Heart right ventricle (tissue), 16 donors: ENCODE measurements around the gene TATDN2. TPM values are rescaled to one million over a fixed set of nuclear protein-coding genes. Genes with fewer than 3 reads are reported as not detected.
A peak's percentile ranks its signal among the peaks of the same experiment; 100 is the strongest.

Experiments
- ATAC-seq, 8 donors: fragments of 200-7000 bp; cut with Tn5 transposase; one replicate each; pipeline ENCODE4 v1.9.1; 2020; ENCODE audit warnings: mild to moderate bottlenecking in 8 of 8, moderate library complexity in 8 of 8, moderate number of reproducible peaks in 1 of 8
- DNase-seq, 2 donors: peaks; one replicate each; pipeline ENCODE4 v3.0.0-alpha.2; 2020
- H3K27ac ChIP-seq, 10 donors: fragments of 200-600 bp; sonication (generic) in 2 of 10; one replicate each; pipeline versions ENCODE4 v1.5.0 to v1.8.0; 2020 to 2022; ENCODE audit warnings: mild to moderate bottlenecking in 3 of 10
- H3K27me3 ChIP-seq, 7 donors: fragments of 200-600 bp; one replicate each; pipeline ENCODE4 v1.8.0; 2021 to 2022; ENCODE audit warnings: mild to moderate bottlenecking in 2 of 7
- H3K36me3 ChIP-seq, 9 donors: fragments of 200-600 bp; sonication (generic) in 1 of 9; one replicate each; pipeline versions ENCODE4 v1.5.0 to v1.8.0; 2020 to 2022; ENCODE audit warnings: mild to moderate bottlenecking in 2 of 9
- H3K4me1 ChIP-seq, 9 donors: fragments of 200-600 bp; sonication (generic) in 1 of 9; one replicate each; pipeline versions ENCODE4 v1.5.0 to v1.8.0; 2020 to 2022; ENCODE audit warnings: mild to moderate bottlenecking in 4 of 9
- H3K4me3 ChIP-seq, 10 donors: fragments of 200-600 bp; sonication (generic) in 2 of 10; one replicate each; pipeline versions ENCODE4 v1.5.0 to v1.8.0; 2020 to 2022; ENCODE audit warnings: mild to moderate bottlenecking in 7 of 10, moderate library complexity in 2 of 10
- H3K9me3 ChIP-seq, 11 donors: fragments of 200-600 bp in 10 of 11; sonication (generic) in 2 of 11; one replicate each; pipeline versions ENCODE4 v1.5.0 to v1.8.0; 2013 to 2022; ENCODE audit warnings: mild to moderate bottlenecking in 2 of 11, control low read depth in 1 of 11, moderate library complexity in 1 of 11
- WGBS, 2 donors: extraction: QIAGEN DNeasy Blood & Tissue Kit; methylation state at CpG; one replicate each; pipeline ENCODE4 v1.1.7; 2013; ENCODE audit warnings: inconsistent platforms in 1 of 2; 5-methylcytosine and 5-hydroxymethylcytosine counted together
- intact Hi-C, 10 donors: fragments of 100-400 bp; cut with DNase I; formaldehyde crosslinking; loops; one replicate each; pipeline versions ENCODE4 v1.11.1 to v1.14.2; 2022
- polyA plus RNA-seq, 2 donors: library from polyadenylated mRNA; stranded (reverse); fragments of 200-250 nt; gene quantifications; one replicate each; pipeline ENCODE4 v1.2.3, GENCODE V29; 2013
- total RNA-seq, 10 donors: library from RNA; stranded (reverse); fragmentation: NEBNext Ultra II Directional in 3 of 10; extraction: Animal tissue kit (Norgen Biotek cat#: 25700) in 3 of 10; gene quantifications; one replicate each; pipeline versions ENCODE4 v1.2.1 to v1.2.4, GENCODE V29; 2021 to 2023
- TF ChIP-seq, protein P1 (sequence below), 9 donors: fragments of 200-600 bp; sonication (generic) in 2 of 9; IDR thresholded peaks; one replicate each; pipeline versions ENCODE4 v1.5.0 to v1.8.0; 2021 to 2022; ENCODE audit warnings: antibody characterized with exemption in 9 of 9, mild to moderate bottlenecking in 5 of 9, moderate library complexity in 1 of 9
- donor health status: Arrhythmogenic right ventricular cardiomyopathy.
- donor health status: ischemic (EF 13 %, LVEDD 7.1; RV severe dilation, severe dysfunction).
- donor health status: healthy with polysubstance abuse.
- donor health status: DM: no; HTN: yes; CAD: no.
- donor health status: DM: no; HTN: no; CAD: no.
- donor health status: ischemic (EF 25% LVEDD 6.9; RV normal size, moderate dysfunction).
- donor health status: ischemic (EF 25% LVEDD 5.7; RV mildly dilated, moderate dysfunction).
- donor health status: healthy.
- donor health status: DM: yes; HTN: yes; CAD: no.
- donor health status: Ischemic cardiomyopathy.
- donor health status: ischemic (EF 35%, LVEDD 5.7; RV mildly dilated, moderate dysfunction).
- donor health status: nonischemic (EF 11% LVEDD 7.7; RV severe dilation, severe dysfunction).
- donor health status: DM: yes; HTN: yes; CAD: no.
- donor health status: PGD.
- donor health status: ischemic (EF 29% LVEDD 5.4; RV normal size, mild dysfunction).
- donor health status: nonischemic (EF 23%, LVEDD 6.1; RV moderate dilation, normal function).

TATDN2 gene
- total and polyA plus RNA-seq, 12 donors = 9.6 to 19.6 (median 17.5) TPM

DNA sequence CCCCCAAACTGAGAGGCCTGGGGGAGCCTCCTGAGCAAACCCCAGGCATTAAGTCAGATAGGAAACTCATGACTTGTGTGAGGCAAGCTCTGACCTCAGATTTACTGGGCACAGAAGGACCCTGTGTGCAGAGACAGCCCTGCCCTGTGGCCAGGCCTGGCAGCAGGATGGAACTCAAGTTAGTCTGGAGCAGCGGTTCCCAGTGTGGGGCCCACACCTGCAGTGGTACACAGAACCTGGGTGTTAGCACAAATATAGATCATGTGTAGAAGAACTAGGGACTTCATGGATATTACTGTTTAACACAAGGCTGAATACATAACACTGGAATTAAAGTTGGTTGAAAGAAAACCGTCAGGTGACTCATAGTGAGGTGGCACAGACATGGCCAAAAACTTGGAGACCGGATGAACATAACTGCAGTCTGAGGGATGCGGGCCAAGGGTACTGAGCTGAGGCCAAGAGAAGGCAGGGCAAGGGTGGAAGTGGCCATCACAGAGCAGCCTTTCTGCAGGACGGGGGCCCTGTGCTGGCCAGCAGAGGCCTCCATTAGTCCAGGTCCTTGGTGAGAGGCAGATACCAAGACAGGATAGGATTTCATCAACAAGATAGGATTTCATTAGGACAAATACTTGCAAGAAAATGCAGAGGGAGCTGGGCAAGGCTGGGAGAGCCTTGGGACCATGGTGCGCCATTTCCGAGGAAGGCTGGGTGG lies 42.7 kb upstream of the TATDN2 start:
- no peak overlapping the region for H3K4me3 ChIP-seq
- intact Hi-C loops = no loop called here
- H3K4me1 ChIP-seq = peaks cover 0 to 21% (median 0%) of the 10 kb centered on the region in 9 donors
- peak in 4 of 8 donors; percentile 30 to 64 (median 50) for ATAC-seq
- TF ChIP-seq, protein P1, sequence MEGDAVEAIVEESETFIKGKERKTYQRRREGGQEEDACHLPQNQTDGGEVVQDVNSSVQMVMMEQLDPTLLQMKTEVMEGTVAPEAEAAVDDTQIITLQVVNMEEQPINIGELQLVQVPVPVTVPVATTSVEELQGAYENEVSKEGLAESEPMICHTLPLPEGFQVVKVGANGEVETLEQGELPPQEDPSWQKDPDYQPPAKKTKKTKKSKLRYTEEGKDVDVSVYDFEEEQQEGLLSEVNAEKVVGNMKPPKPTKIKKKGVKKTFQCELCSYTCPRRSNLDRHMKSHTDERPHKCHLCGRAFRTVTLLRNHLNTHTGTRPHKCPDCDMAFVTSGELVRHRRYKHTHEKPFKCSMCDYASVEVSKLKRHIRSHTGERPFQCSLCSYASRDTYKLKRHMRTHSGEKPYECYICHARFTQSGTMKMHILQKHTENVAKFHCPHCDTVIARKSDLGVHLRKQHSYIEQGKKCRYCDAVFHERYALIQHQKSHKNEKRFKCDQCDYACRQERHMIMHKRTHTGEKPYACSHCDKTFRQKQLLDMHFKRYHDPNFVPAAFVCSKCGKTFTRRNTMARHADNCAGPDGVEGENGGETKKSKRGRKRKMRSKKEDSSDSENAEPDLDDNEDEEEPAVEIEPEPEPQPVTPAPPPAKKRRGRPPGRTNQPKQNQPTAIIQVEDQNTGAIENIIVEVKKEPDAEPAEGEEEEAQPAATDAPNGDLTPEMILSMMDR (IDR thresholded peaks at IDR 0.05) = no peak
- WGBS, 2 donors = 88 to 91% methylated on average over 7 of the region's 7 CpGs
- no peaks in the 10 kb centered on the region for H3K27me3 ChIP-seq
- H3K36me3 ChIP-seq = peaks cover 0 to 60% (median 0%) of the 10 kb centered on the region in 9 donors
- H3K9me3 ChIP-seq = no peaks in the 10 kb centered on the region
- H3K27ac ChIP-seq = peak overlapping the region in 1 of 10 donors; percentile 76
- no peak for DNase-seq

DNA sequence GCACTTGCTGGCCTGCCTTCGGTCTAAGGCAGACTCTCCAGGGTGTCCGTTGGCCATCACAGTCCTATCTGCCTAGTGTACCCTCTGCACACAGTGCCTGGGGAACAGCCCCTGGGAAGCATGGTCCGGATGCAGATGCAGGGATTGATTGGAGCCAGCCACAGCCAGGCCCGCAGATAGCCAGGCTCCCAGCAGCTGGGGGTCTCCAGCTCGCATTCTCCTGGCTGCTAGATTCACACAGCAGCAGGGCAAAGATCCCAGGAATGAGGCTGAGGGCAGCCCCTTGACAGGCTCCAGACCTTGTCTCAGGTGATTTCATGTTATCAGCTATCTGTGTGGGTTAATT lies 42.1 kb upstream of the TATDN2 start:
- peak in 1 of 8 donors; percentile 37 for ATAC-seq
- 65 to 72% methylated on average over 5 of the region's 5 CpGs for WGBS, 2 donors

DNA sequence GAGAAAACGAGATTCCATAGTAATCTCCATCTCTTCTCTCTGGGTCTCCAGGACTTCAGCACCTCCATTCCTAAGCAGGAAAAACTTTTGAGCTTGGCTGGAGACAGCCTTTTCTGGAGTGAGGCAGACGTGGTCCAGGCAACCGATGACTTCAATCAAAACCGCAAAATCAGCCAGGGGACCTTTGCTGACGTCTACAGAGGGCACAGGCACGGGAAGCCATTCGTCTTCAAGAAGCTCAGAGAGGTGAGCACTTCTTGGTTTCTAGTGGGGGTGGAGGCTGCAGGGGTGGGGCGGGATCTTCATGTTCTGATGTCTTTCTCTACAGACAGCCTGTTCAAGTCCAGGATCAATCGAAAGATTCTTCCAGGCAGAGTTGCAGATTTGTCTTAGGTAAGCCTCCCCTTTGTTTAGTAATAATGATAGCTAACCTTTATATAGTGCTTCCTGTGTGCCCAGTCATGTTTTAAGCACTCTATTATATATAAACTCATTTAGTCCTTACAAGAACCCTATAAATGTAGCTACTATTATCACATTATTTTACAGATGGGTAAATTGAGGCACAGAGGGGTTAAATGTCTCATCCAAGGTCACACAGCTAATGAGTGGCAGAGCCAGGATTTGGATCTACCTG lies 35.0 kb upstream of the TATDN2 start:
- 83 to 84% methylated on average over 9 of the region's 9 CpGs for WGBS, 2 donors
- Histone ChIP-seq H3K36me3 (peaks cover 0 to 69% (median 0%) of the 10 kb centered on the region in 9 donors), H3K4me3 (no peak overlapping the region), H3K4me1 (no peaks in the 10 kb centered on the region), H3K27ac (no peak overlapping the region), H3K27me3 (no peaks in the 10 kb centered on the region), H3K9me3 (peaks cover 0 to 11% (median 0%) of the 10 kb centered on the region in 11 donors)
- TF ChIP-seq, protein P1 (IDR thresholded peaks at IDR 0.05) = no peak
- DNase-seq (no peak), ATAC-seq (no peak)
- intact Hi-C loops = no loop called here

More for the DNA sequence above, 42.1 kb upstream of the TATDN2 start:
- TF ChIP-seq, protein P1 (IDR thresholded peaks at IDR 0.05) = no peak
- Histone ChIP-seq H3K4me3 (no peak overlapping the region), H3K27ac (peak overlapping the region in 1 of 10 donors; percentile 76), H3K4me1 (peaks cover 0 to 21% (median 0%) of the 10 kb centered on the region in 9 donors), H3K36me3 (peaks cover 0 to 58% (median 0%) of the 10 kb centered on the region in 9 donors), H3K27me3 (no peaks in the 10 kb centered on the region), H3K9me3 (no peaks in the 10 kb centered on the region)
- intact Hi-C loops = no loop called here
- no peak for DNase-seq

DNA sequence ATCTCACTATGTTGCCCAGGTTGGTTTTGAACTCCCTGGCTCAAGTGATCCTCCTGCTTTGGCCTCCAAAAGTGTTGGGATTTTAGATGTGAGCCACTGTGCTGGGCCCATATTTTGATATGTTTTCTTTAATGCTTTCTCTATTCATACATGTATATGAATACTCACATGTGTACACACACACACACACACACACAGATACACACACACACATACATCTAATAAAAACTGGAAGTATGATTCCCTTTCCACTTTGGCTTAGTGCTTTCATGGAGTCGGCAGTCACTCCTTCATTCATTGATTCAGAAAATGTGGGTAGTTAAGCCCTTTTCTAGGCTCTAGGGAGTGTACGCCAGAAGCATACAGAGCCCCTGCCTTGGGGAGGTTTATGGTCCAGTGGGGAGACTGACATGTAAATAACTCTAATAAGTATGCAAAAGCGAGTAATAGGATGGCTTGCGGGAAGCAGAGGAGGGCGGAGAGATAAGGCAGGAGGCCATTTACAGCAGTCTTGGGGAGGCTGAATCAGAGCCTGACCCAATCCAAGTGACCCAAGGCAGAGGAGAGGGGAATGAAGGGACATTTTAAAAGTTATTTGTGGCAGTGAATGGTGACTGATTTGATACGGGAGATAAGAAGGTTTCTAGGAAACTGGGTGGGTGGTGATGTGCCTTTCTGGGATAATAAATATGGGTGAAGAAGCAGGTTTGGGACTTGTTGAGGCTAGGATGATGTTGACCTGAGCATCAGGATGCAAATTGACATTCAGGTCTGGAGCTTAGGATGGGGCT lies 32.5 kb upstream of the TATDN2 start:
- H3K36me3 ChIP-seq = peaks cover 0 to 70% (median 0%) of the 10 kb centered on the region in 9 donors
- ATAC-seq (no peak), DNase-seq (no peak)
- peaks cover 0 to 11% (median 0%) of the 10 kb centered on the region in 11 donors for H3K9me3 ChIP-seq
- 80 to 87% methylated on average over 6 of the region's 6 CpGs for WGBS, 2 donors
- H3K27me3 ChIP-seq = no peaks in the 10 kb centered on the region
- TF ChIP-seq, protein P1 (IDR thresholded peaks at IDR 0.05) = no peak
- H3K4me1 ChIP-seq = peaks cover 0 to 9% (median 0%) of the 10 kb centered on the region in 9 donors
- intact Hi-C loops = loop anchor here in 1 of 10 donors (5.0 kb wide), 1 partner anchor 53 kb away; the partner anchor contains the start of gene IRAK2
- H3K4me3 ChIP-seq = no peak overlapping the region
- H3K27ac ChIP-seq = no peak overlapping the region
